Measurements from ENCODE around the gene PLAAT1. TPM values are rescaled to one million over a fixed set of nuclear protein-coding genes. Genes with fewer than 3 reads are reported as not detected.

PLAAT1 gene
- total RNA-seq, 3 donors from 2014 or later: 0.32 to 1.5 (median 0.66) TPM

GRCh38 chr3:193314161-193314560, 73.1 kb downstream of the PLAAT1 start:
- H3K36me3 ChIP-seq: no peaks in the 10 kb centered on the region
- H3K27me3 ChIP-seq: no peaks in the 10 kb centered on the region
- H3K27ac ChIP-seq: no peak overlapping the region
- no peaks in the 10 kb centered on the region for H3K4me1 ChIP-seq
- no peaks in the 10 kb centered on the region for H3K9me3 ChIP-seq
- TF ChIP-seq POLR2AphosphoS5 (IDR thresholded peaks at IDR 0.05): no peak
- no peak for TF ChIP-seq POLR2A (IDR thresholded peaks at IDR 0.05)
- TF ChIP-seq CTCF (IDR thresholded peaks at IDR 0.05): no peak
- no peak for DNase-seq (ENCODE audit: low spot score in 2 of 2)
- H3K4me3 ChIP-seq: no peak overlapping the region
- intact Hi-C loops (cut with DNase I; ENCODE audit: low total_unique reads): no loop called here

- no peaks in the 10 kb centered on the region for H3K36me3 ChIP-seq
- H3K9me3 ChIP-seq: no peaks in the 10 kb centered on the region
- no peak overlapping the region for H3K4me3 ChIP-seq
- intact Hi-C loops (cut with DNase I; ENCODE audit: low total_unique reads): no loop called here
- H3K27me3 ChIP-seq: no peaks in the 10 kb centered on the region
- no peak for DNase-seq (ENCODE audit: low spot score in 2 of 2)
- H3K4me1 ChIP-seq: no peaks in the 10 kb centered on the region
- no peak overlapping the region for H3K27ac ChIP-seq
- TF ChIP-seq POLR2AphosphoS5 (IDR thresholded peaks at IDR 0.05): no peak
- no peak for TF ChIP-seq POLR2A (IDR thresholded peaks at IDR 0.05)
- no peak for TF ChIP-seq CTCF (IDR thresholded peaks at IDR 0.05)
Observed at GRCh38 chr3:193317682-193318300, 76.8 kb downstream of the PLAAT1 start.

Other genes starting within 250 kb of the PLAAT1 start
- gene ATP13A5, start 137.5 kb downstream of the PLAAT1 start, total RNA-seq: 1 to 10 TPM in 2 of 3 donors, not detected in 1; 2.3 to 4.5 TPM

Measured in breast epithelium (tissue), 4 donors.